ENCODE results near the gene KCNT1.
A peak's percentile ranks its signal among the peaks of the same experiment; 100 is the strongest.

Gene KCNT1

GRCh38 chr9:135704483-135704882, 2.5 kb downstream of the KCNT1 start:
- Histone ChIP-seq H3K36me3 (ENCODE audit: insufficient read depth, low read depth, low read length) (no peaks in the 10 kb centered on the region), H3K4me1 (ENCODE audit: insufficient read depth, low read length) (no peaks in the 10 kb centered on the region), H3K9ac (ENCODE audit: low read depth, low read length) (no peak overlapping the region), H3K27me3 (ENCODE audit: insufficient read depth, low read length) (peaks cover 21% of the 10 kb centered on the region), H3K4me3 (ENCODE audit: low read length) (no peak overlapping the region), H3K27ac (ENCODE audit: low read length) (no peak overlapping the region), H3K9me3 (ENCODE audit: insufficient read depth, low read depth, low read length) (no peaks in the 10 kb centered on the region)

GRCh38 chr9:135705376-135705775, 3.4 kb downstream of the KCNT1 start:
- Histone ChIP-seq H3K27ac (ENCODE audit: low read length) (no peak overlapping the region), H3K27me3 (ENCODE audit: insufficient read depth, low read length) (peaks cover 21% of the 10 kb centered on the region), H3K9ac (ENCODE audit: low read depth, low read length) (no peak overlapping the region), H3K4me3 (ENCODE audit: low read length) (no peak overlapping the region), H3K4me1 (ENCODE audit: insufficient read depth, low read length) (no peaks in the 10 kb centered on the region), H3K36me3 (ENCODE audit: insufficient read depth, low read depth, low read length) (no peaks in the 10 kb centered on the region), H3K9me3 (ENCODE audit: insufficient read depth, low read depth, low read length) (no peaks in the 10 kb centered on the region)

- no peak overlapping the region for H3K4me3 ChIP-seq (ENCODE audit: low read length)
- no peak overlapping the region for H3K9ac ChIP-seq (ENCODE audit: low read depth, low read length)
- H3K4me1 ChIP-seq (ENCODE audit: insufficient read depth, low read length) = no peaks in the 10 kb centered on the region
- H3K36me3 ChIP-seq (ENCODE audit: insufficient read depth, low read depth, low read length) = no peaks in the 10 kb centered on the region
- no peak overlapping the region for H3K27ac ChIP-seq (ENCODE audit: low read length)
- H3K9me3 ChIP-seq (ENCODE audit: insufficient read depth, low read depth, low read length) = no peaks in the 10 kb centered on the region
- H3K27me3 ChIP-seq (ENCODE audit: insufficient read depth, low read length) = peaks cover 19% of the 10 kb centered on the region
Measured at GRCh38 chr9:135706288-135706687, 4.3 kb downstream of the KCNT1 start.

- Histone ChIP-seq H3K36me3 (ENCODE audit: insufficient read depth, low read depth, low read length) (no peaks in the 10 kb centered on the region), H3K27ac (ENCODE audit: low read length) (no peak overlapping the region), H3K9me3 (ENCODE audit: insufficient read depth, low read depth, low read length) (no peaks in the 10 kb centered on the region), H3K27me3 (ENCODE audit: insufficient read depth, low read length) (peaks cover 11% of the 10 kb centered on the region), H3K4me1 (ENCODE audit: insufficient read depth, low read length) (no peaks in the 10 kb centered on the region), H3K4me3 (ENCODE audit: low read length) (no peak overlapping the region), H3K9ac (ENCODE audit: low read depth, low read length) (no peak overlapping the region)
Measured at GRCh38 chr9:135707252-135708138, 5.5 kb downstream of the KCNT1 start.

DNA sequence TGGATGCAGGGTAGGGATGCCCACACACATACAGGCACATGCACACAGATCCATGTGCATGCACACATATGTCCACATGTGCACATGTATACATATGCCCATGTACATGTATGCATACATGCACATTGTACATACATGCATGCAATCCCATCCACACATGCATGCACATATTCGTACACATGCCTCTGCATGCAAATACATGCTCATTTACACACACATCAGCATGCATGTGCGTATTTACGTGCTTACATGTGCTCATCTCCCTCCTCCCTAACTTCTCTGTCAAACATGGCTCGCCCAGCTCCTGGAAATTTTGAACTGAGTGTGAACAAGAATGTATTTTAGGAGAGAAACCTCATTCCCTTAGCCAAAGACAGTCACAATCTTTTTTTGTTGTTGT, 6.2 kb downstream of the KCNT1 start:
- peaks cover 11% of the 10 kb centered on the region for H3K27me3 ChIP-seq (ENCODE audit: insufficient read depth, low read length)
- H3K9ac ChIP-seq (ENCODE audit: low read depth, low read length) = no peak overlapping the region
- no peaks in the 10 kb centered on the region for H3K9me3 ChIP-seq (ENCODE audit: insufficient read depth, low read depth, low read length)
- H3K27ac ChIP-seq (ENCODE audit: low read length) = no peak overlapping the region
- no peak overlapping the region for H3K4me3 ChIP-seq (ENCODE audit: low read length)
- H3K36me3 ChIP-seq (ENCODE audit: insufficient read depth, low read depth, low read length) = no peaks in the 10 kb centered on the region
- H3K4me1 ChIP-seq (ENCODE audit: insufficient read depth, low read length) = no peaks in the 10 kb centered on the region

GRCh38 chr9:135711391-135711790, 9.4 kb downstream of the KCNT1 start:
- Histone ChIP-seq H3K27ac (ENCODE audit: low read length) (no peak overlapping the region), H3K27me3 (ENCODE audit: insufficient read depth, low read length) (peaks cover 33% of the 10 kb centered on the region), H3K36me3 (ENCODE audit: insufficient read depth, low read depth, low read length) (no peaks in the 10 kb centered on the region), H3K9me3 (ENCODE audit: insufficient read depth, low read depth, low read length) (no peaks in the 10 kb centered on the region), H3K4me3 (ENCODE audit: low read length) (no peak overlapping the region), H3K9ac (ENCODE audit: low read depth, low read length) (no peak overlapping the region), H3K4me1 (ENCODE audit: insufficient read depth, low read length) (no peaks in the 10 kb centered on the region)

DNA sequence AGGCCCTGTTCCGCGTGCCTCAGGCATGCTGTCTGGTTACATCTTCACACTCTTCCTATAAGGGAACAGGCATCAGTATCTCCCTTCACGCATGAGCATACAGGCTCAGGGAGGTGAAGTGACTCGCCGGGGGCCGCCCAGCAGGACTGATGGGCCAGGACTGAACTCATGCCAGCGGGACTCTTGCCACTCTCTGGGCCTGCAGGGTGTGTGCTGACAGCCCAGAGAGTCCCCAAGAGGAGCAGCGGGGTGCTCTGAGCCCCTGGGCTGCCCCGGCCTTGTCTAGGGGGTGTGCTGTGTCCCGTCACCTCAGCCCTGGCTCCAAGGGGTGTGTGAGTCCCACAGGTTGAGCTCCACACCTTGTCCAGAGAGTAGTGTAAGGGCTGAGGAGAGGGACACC, 9.9 kb downstream of the KCNT1 start:
- Histone ChIP-seq H3K27ac (ENCODE audit: low read length) (no peak overlapping the region), H3K27me3 (ENCODE audit: insufficient read depth, low read length) (peaks cover 38% of the 10 kb centered on the region), H3K36me3 (ENCODE audit: insufficient read depth, low read depth, low read length) (no peaks in the 10 kb centered on the region)

DNA sequence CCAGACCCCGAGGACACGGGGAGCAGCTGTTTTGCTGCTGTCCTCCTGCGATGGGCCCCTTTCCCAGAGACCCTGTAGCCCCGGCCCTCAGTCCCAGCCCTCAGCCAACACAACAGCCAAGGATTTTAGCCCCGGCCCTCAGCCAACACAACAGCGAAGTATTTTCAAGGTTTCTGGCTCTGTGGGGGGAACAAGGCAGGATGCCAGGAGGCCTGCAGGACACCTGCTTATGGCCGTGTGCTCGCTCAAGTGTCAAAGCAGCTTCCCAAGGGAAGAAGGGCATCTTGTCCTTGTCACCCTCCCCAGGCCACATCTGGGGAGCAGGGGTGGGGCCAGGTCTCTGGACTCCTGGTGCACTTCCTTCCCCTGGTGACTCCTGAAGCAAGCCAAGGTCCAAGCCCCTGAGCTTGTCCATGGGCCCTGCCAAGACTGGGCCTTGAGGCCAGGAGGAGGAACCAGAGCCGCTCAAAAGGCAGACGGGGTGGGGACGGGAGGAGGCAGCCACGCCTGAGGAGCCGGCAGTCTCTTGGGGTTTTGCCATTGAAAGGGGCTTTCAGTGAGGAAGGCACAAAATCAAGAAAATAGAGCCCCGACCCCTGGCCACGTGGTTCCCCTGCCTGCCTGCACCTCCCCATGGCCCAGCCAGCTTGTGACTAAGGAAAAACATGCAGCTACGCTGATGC, 10.8 kb downstream of the KCNT1 start:
- H3K27me3 ChIP-seq (ENCODE audit: insufficient read depth, low read length) = peaks cover 41% of the 10 kb centered on the region
- no peaks in the 10 kb centered on the region for H3K9me3 ChIP-seq (ENCODE audit: insufficient read depth, low read depth, low read length)
- H3K36me3 ChIP-seq (ENCODE audit: insufficient read depth, low read depth, low read length) = no peaks in the 10 kb centered on the region
- no peaks in the 10 kb centered on the region for H3K4me1 ChIP-seq (ENCODE audit: insufficient read depth, low read length)
- H3K9ac ChIP-seq (ENCODE audit: low read depth, low read length) = no peak overlapping the region
- no peak overlapping the region for H3K27ac ChIP-seq (ENCODE audit: low read length)
- no peak overlapping the region for H3K4me3 ChIP-seq (ENCODE audit: low read length)

More for the DNA sequence above, 9.9 kb downstream of the KCNT1 start:
- Histone ChIP-seq H3K4me3 (ENCODE audit: low read length) (no peak overlapping the region), H3K4me1 (ENCODE audit: insufficient read depth, low read length) (no peaks in the 10 kb centered on the region), H3K9ac (ENCODE audit: low read depth, low read length) (no peak overlapping the region), H3K9me3 (ENCODE audit: insufficient read depth, low read depth, low read length) (no peaks in the 10 kb centered on the region)

- H3K4me3 ChIP-seq (ENCODE audit: low read length) = peak overlapping the region; percentile 26; the same call in 1 of the 2 replicates
- no peaks in the 10 kb centered on the region for H3K4me1 ChIP-seq (ENCODE audit: insufficient read depth, low read length)
- H3K9me3 ChIP-seq (ENCODE audit: insufficient read depth, low read depth, low read length) = no peaks in the 10 kb centered on the region
- no peak overlapping the region for H3K9ac ChIP-seq (ENCODE audit: low read depth, low read length)
- H3K27ac ChIP-seq (ENCODE audit: low read length) = no peak overlapping the region
- no peaks in the 10 kb centered on the region for H3K36me3 ChIP-seq (ENCODE audit: insufficient read depth, low read depth, low read length)
- peaks cover 41% of the 10 kb centered on the region for H3K27me3 ChIP-seq (ENCODE audit: insufficient read depth, low read length)
Measured at GRCh38 chr9:135714242-135715055, 12.5 kb downstream of the KCNT1 start.

DNA sequence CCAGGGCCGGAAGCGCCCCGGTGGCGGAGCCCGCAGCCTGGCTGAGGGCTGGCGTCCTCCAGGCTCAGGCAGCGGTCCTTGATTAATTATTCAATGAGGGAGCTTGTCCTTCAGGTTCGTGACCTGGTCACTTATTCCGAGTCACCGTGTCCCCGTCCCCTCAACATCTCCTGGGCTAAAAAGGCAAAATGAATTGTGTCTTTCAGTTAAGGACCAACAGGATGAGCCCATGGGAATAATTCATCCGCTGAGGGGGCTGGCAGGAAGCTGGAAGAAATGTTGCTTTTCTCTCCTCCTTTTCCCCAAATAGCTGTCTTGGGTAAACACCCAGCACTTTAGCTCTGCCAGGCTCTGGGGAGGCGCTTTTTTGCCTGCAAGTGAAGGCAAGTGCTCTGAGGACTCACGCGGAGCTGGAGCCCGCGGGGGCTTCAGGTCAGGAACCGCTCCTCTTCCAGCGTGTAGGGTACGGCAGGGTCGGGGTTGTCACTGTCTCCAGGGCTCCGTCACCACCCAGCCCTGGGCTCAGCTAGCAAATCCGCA, 13.1 kb downstream of the KCNT1 start:
- H3K27ac ChIP-seq (ENCODE audit: low read length) = no peak overlapping the region
- H3K9ac ChIP-seq (ENCODE audit: low read depth, low read length) = no peak overlapping the region
- no peaks in the 10 kb centered on the region for H3K9me3 ChIP-seq (ENCODE audit: insufficient read depth, low read depth, low read length)
- no peaks in the 10 kb centered on the region for H3K36me3 ChIP-seq (ENCODE audit: insufficient read depth, low read depth, low read length)
- peaks cover 41% of the 10 kb centered on the region for H3K27me3 ChIP-seq (ENCODE audit: insufficient read depth, low read length)
- H3K4me1 ChIP-seq (ENCODE audit: insufficient read depth, low read length) = no peaks in the 10 kb centered on the region
- peak overlapping the region; percentile 26; the same call in 1 of the 2 replicates for H3K4me3 ChIP-seq (ENCODE audit: low read length)

GRCh38 chr9:135716045-135716444, 14.1 kb downstream of the KCNT1 start:
- Histone ChIP-seq H3K4me1 (ENCODE audit: insufficient read depth, low read length) (no peaks in the 10 kb centered on the region), H3K9me3 (ENCODE audit: insufficient read depth, low read depth, low read length) (no peaks in the 10 kb centered on the region), H3K36me3 (ENCODE audit: insufficient read depth, low read depth, low read length) (no peaks in the 10 kb centered on the region), H3K4me3 (ENCODE audit: low read length) (no peak overlapping the region), H3K9ac (ENCODE audit: low read depth, low read length) (no peak overlapping the region), H3K27ac (ENCODE audit: low read length) (no peak overlapping the region), H3K27me3 (ENCODE audit: insufficient read depth, low read length) (peaks cover 41% of the 10 kb centered on the region)

All from iPS-20b (cell line).